HG03378 (cell line): ENCODE results near the gene RNF157.

Source experiments
- ATAC-seq: cut with Tn5 transposase; IDR thresholded peaks from one replicate; pipeline ENCODE4 v1.9.1; 2021; ENCODE audit warnings: mild to moderate bottlenecking, moderate library complexity; ENCODE audit not compliant: unreplicated experiment

Gene RNF157

GRCh38 chr17:76102944-76103273 lies 137.4 kb downstream of the RNF157 start:
- ATAC-seq = no peak

- ATAC-seq = no peak
Observed at GRCh38 chr17:76097716-76098295, 142.5 kb downstream of the RNF157 start.

- ATAC-seq = no peak
Observed at GRCh38 chr17:76095943-76096342, 144.3 kb downstream of the RNF157 start.

GRCh38 chr17:76094046-76094445 lies 146.2 kb downstream of the RNF157 start:
- no peak for ATAC-seq

- no peak for ATAC-seq
Observed at GRCh38 chr17:76092526-76093413, 147.5 kb downstream of the RNF157 start.
